GM10266 (cell line): ENCODE measurements around the gene TNPO3.

Source experiments
- DNase-seq: peaks from one replicate; pipeline ENCODE4 v3.0.0; 2012; ENCODE audit errors: extremely low spot score
- CTCF ChIP-seq: IDR thresholded peaks from 2 replicates; pipeline ENCODE4 v1.5.1; 2012; ENCODE audit warnings: mild to moderate bottlenecking, low read depth; ENCODE audit not compliant: control insufficient read depth, insufficient read depth; ENCODE audit errors: missing control alignments

Gene TNPO3

GRCh38 chr7:129054438-129055293, at the start of gene TNPO3:
TNPO3 (minus strand) TSS chr7:129055111; CDS start chr7:129054770, 341 bp downstream.
- no peak for TF ChIP-seq CTCF

DNA sequence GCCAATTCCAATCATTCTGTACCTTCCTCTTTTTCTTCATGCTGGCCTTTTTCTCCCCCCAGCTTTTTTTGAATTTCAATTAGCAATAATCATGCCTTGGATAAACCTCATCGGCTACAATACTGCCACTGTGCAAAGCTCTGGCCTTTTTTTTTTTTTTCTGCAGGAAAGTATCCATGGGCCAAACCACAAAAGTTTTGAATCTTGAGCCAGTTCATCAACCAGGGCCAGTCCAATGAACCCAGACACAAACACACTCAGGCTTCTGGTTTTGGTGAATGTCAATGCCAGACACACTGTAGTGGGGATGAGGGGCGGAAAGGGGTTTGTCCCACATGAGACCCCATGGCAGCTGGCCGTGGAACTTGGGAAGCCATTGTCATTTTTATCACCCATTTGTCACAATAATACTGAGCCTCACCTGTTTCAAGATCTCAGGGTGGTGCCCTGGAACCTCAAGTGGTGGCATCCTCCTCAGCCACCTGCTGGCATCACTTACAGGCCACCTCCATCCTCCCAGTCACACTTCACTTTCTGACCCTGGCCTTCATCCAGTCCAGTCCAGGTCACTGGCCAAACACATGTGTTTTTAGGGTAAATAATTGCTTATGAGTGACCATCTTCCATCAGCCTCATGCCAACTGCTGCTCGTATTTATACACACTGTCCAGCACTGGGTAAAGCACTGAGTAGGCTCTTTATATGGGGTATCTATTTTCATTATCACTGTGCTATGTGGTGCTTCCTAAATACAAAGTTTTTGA, 48.8 kb upstream of the TNPO3 start:
- DNase-seq, result no peak
- no peak for TF ChIP-seq CTCF

More at GRCh38 chr7:129054438-129055293, at the start of gene TNPO3:
- DNase-seq, result peak; percentile 87

GRCh38 chr7:129101746-129102145, 46.8 kb upstream of the TNPO3 start:
- DNase-seq, result no peak
- TF ChIP-seq CTCF, result no peak

DNA sequence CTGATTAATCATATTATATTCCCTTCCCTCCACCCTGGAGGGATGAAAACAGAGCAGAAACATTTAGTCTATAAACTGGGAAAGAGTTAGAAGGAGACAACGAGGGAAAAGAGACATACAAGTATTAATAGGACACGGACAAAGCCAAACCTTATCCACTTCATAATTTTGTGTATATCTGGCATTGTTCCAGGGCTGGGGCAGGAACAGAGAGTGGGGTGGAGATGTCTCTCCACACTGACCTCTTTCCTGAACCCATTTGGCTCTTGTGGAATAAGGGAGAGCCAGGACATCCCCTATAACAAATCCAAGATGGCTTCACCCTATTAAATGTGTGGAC, 45.9 kb upstream of the TNPO3 start:
- TF ChIP-seq CTCF, result no peak
- DNase-seq, result no peak

- no peak for TF ChIP-seq CTCF
- DNase-seq, result no peak
These were observed 43.6 kb upstream of the TNPO3 start for GRCh38 chr7:129098409-129099084.

DNA sequence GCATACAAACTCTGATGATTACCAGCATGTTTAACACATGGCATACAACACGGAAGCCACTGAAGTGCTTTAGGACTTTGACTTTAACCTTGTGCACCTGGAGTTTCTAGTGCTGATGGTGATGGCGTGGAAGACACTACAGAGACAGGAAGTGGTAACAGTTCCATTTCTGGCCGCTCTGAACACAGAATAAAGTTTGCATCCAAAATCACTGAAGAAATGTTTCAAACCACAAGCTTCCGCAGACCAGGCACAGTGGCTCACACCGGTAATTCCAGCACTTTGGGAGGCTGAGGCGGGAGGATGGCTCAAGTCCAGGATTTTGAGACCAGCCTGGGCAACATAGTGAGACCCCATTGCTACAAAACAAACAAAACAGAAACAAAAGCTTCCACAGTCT, 40.3 kb upstream of the TNPO3 start:
- DNase-seq, result peak; percentile 27
- TF ChIP-seq CTCF, result no peak
